K562 (cell line): Measurements from ENCODE around the gene RAD50. TPM values are rescaled to one million over a fixed set of nuclear protein-coding genes. Genes with fewer than 3 reads are reported as not detected.
A peak's percentile ranks its signal among the peaks of the same experiment; 100 is the strongest.

ENCODE experiments used
- ATAC-seq: fragments of 200-7000 bp; cut with Tn5 transposase; 3 replicates; pipeline ENCODE4 v1.9.1; 2020; ENCODE audit warnings: moderate library complexity
- BruUV-seq: library from RNA; stranded (reverse); fragments of 400-500 nt; replicated peaks from 2 replicates; lab custom pipeline; 2021; lab: Mats Ljungman, UMichigan
- CTCF ChIA-PET: fragments of 300-600 bp; formaldehyde crosslinking; extraction: SDS; loops from one replicate; lab custom pipeline; 2021; ENCODE audit warnings: low intra/inter-chr PET ratio; lab: Yijun Ruan, JAX
- POLR2A ChIA-PET: fragments of 300-600, 350-650 bp; sonication (Branson Sonifier 250); formaldehyde crosslinking; extraction: SDS; loops from one replicate; lab custom pipeline; 2021; ENCODE audit warnings: antibody characterized with exemption, inconsistent platforms; lab: Yijun Ruan, JAX
- DNase-seq, 4 experiments: peaks; one replicate each; pipeline versions ENCODE4 v3.0.0 to v3.0.0-alpha.2; 2011 to 2018; ENCODE audit warnings: low spot score in 3 of 4, mixed read lengths in 3 of 4; ENCODE audit errors: extremely low read depth in 1 of 4
- FAIRE-seq: peaks from 2 replicates; lab custom pipeline; 2011; peaks lifted over from hg19 to GRCh38; lab: Jason Lieb, UNC
- H2AFZ ChIP-seq: 2 replicates; pipeline ENCODE4 v1.6.0; 2011; ENCODE audit warnings: low read depth, low read length, control low read depth, inconsistent platforms
- H3K27ac ChIP-seq: fragments of 200-600 bp; 3 replicates; pipeline ENCODE4 v1.8.0; 2011; ENCODE audit warnings: low read depth, mild to moderate bottlenecking, control low read depth, inconsistent platforms, low read length, moderate library complexity, mixed read lengths; ENCODE audit errors: extremely low read depth
- H3K27me3 ChIP-seq, 2 experiments: fragments of 300-600 bp in 1 of 2; 2 replicates in 1 of 2; 3 replicates in 1 of 2; pipeline versions ENCODE4 v1.6.0 to v1.8.0; 2011; ENCODE audit warnings: inconsistent platforms in 2 of 2, low read length in 2 of 2, mild to moderate bottlenecking in 1 of 2, mixed read lengths in 1 of 2, moderate library complexity in 1 of 2; ENCODE audit not compliant: control insufficient read depth in 2 of 2, insufficient read depth in 2 of 2
- H3K36me3 ChIP-seq: fragments of 300-600 bp; 3 replicates; pipeline ENCODE4 v1.8.0; 2011; ENCODE audit warnings: mild to moderate bottlenecking, low read length, inconsistent platforms; ENCODE audit not compliant: control insufficient read depth, insufficient read depth
- H3K4me1 ChIP-seq, 2 experiments: fragments of 200-600 bp in 1 of 2; replicated peaks in 1 of 2; 2 replicates in 1 of 2; 3 replicates in 1 of 2; pipeline versions ENCODE4 v1.5.1 to v1.8.0; 2011; ENCODE audit warnings: inconsistent platforms in 2 of 2, low read length in 2 of 2, mild to moderate bottlenecking in 1 of 2, mixed read lengths in 1 of 2, moderate library complexity in 1 of 2; ENCODE audit not compliant: control insufficient read depth in 2 of 2, insufficient read depth in 2 of 2
- H3K4me2 ChIP-seq: 2 replicates; pipeline ENCODE4 v1.6.1; 2011; ENCODE audit warnings: low read length, control low read depth, inconsistent platforms, mixed read lengths; ENCODE audit not compliant: insufficient read depth
- H3K4me3 ChIP-seq: fragments of 200-600 bp; sonication (generic), shearing (Covaris generic); 2 replicates; pipeline ENCODE4 v1.5.1; 2016; ENCODE audit warnings: control low read depth, inconsistent platforms
- H3K79me2 ChIP-seq: fragments of 200-600 bp; 3 replicates; pipeline ENCODE4 v1.8.0; 2011; ENCODE audit warnings: low read length, inconsistent platforms; ENCODE audit not compliant: control insufficient read depth, insufficient read depth
- H3K9ac ChIP-seq, 2 experiments: 2 replicates each; pipeline versions ENCODE4 v1.6.0 to v1.6.1; 2011; ENCODE audit warnings: low read depth in 2 of 2, low read length in 2 of 2, control low read depth in 1 of 2, inconsistent platforms in 1 of 2, mild to moderate bottlenecking in 1 of 2, mixed read lengths in 1 of 2; ENCODE audit not compliant: insufficient read depth in 1 of 2
- H3K9me1 ChIP-seq: one replicate; pipeline ENCODE4 v1.6.0; 2011; ENCODE audit warnings: inconsistent platforms, mild to moderate bottlenecking, low read length, moderate library complexity; ENCODE audit not compliant: control insufficient read depth, insufficient read depth
- H3K9me3 ChIP-seq: replicated peaks from 2 replicates; pipeline ENCODE4 v1.5.1; 2011; ENCODE audit warnings: low read depth, low read length, inconsistent platforms; ENCODE audit not compliant: control insufficient read depth, insufficient read depth
- H4K20me1 ChIP-seq: replicated peaks from 2 replicates; pipeline ENCODE4 v1.6.1; 2011; ENCODE audit warnings: low read length, inconsistent platforms, mixed read lengths; ENCODE audit not compliant: control insufficient read depth, insufficient read depth
- MCM5 ChIP-seq: fragments of 450-650 bp; IDR thresholded peaks from 2 replicates; pipeline ENCODE4 v1.6.1; 2016; ENCODE audit warnings: low read depth
- RAD21 ChIP-seq, 2 experiments: fragments of 250-450 bp in 1 of 2; fragments of 450-650 bp in 1 of 2; sonication (Bioruptor Pico) in 1 of 2; formaldehyde crosslinking in 1 of 2; IDR thresholded peaks in 1 of 2; conservative IDR thresholded peaks in 1 of 2; 2 replicates each; pipeline versions ENCODE4 v1.4.0 to v1.8.0; 2020 to 2022; ENCODE audit warnings: mild to moderate bottlenecking in 2 of 2, moderate library complexity in 1 of 2
- WGBS: fragments of 100-300 bp; shearing (Covaris generic); methylation state at CpG from one replicate; pipeline ENCODE4 v1.1.6; 2016; ENCODE audit warnings: low coverage, mixed read lengths; ENCODE audit not compliant: insufficient coverage; ENCODE audit errors: missing lambda C conversion rate; 5-methylcytosine and 5-hydroxymethylcytosine counted together
- in situ Hi-C: fragments of 300-500 bp; cut with MboI; formaldehyde crosslinking; loops from 4 replicates; pipeline ENCODE4 v1.15.0; 2018; ENCODE audit warnings: inconsistent platforms, mixed read lengths
- intact Hi-C: fragments of 100-400 bp; cut with micrococcal nuclease; formaldehyde crosslinking; loops from 2 replicates; pipeline ENCODE4 v1.14.2; 2022
- polyA plus RNA-seq, 8 experiments: library from polyadenylated mRNA; depleted of rRNA in 4 of 8; stranded (reverse) in 5 of 8; unstranded in 3 of 8; fragments of >200 nt; fragmentation: Nextera tagmentation in 2 of 8; fragmentation: Illumina TruSeq in 1 of 8; extraction: Ambion mirVana in 2 of 8; extraction: Trizol in 1 of 8; gene quantifications; 2 replicates each; pipeline versions ENCODE4 v1.2.1 to v1.2.3, GENCODE V29; 2011 to 2014; ENCODE audit warnings: inconsistent platforms in 1 of 8, missing spikeins in 1 of 8
- total RNA-seq, 7 experiments: library from RNA; depleted of rRNA in 6 of 7; stranded (reverse); fragments of >200 nt in 6 of 7; fragmentation: Illumina TruSeq in 2 of 7; extraction: Trizol in 2 of 7; gene quantifications; 2 replicates each; pipeline versions ENCODE4 v1.2.1 to v1.2.3, GENCODE V29; 2011 to 2021; ENCODE audit warnings: low replicate concordance in 1 of 7
- TF ChIP-seq, protein P1 (sequence below), 3 experiments: IDR thresholded peaks in 2 of 3; conservative IDR thresholded peaks in 1 of 3; 2 replicates each; pipeline ENCODE4 v1.5.1; 2011 to 2012; ENCODE audit warnings: low read length in 3 of 3, mild to moderate bottlenecking in 3 of 3, control low read depth in 2 of 3, improper control_type of control experiment in 1 of 3, inconsistent platforms in 1 of 3, low read depth in 1 of 3, mixed read lengths in 1 of 3, moderate library complexity in 1 of 3; ENCODE audit not compliant: insufficient read depth in 2 of 3

Gene RAD50
- total and polyA plus RNA-seq, 9 of the 15 experiments (the other 6 are each of a cell fraction or from before 2014, with no cell fraction given) = 15.3 to 74.2 (median 44.1) TPM

DNA sequence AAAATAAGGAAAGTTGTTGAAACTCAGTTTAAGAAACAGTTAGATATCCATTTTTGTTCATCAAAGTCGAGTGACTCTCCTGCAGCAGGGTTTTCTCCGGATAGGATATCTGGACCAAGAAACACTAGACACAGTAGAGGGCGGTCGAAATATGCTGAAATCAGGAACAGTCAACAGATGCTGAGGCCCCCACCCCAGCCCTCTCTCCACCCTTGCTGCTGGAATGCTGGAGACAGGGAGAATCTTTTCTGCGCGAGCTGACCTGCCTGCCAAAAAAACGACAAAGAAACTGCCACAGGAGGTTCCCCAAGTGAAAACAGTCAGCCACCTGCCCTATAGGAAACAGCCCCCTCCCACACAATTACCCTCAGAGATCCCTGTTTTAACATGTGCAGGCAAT is 96.9 kb downstream of the RAD50 start:
- POLR2A ChIA-PET = no interaction called here
- H3K9me3 ChIP-seq = no peaks in the 10 kb centered on the region
- TF ChIP-seq RAD21 (CRISPR knock-in tag; conservative IDR thresholded peaks at IDR 0.05 in 1 of 2, IDR thresholded peaks at IDR 0.05 in 1 of 2) (peak in 1 of 2 experiments; percentile 31; a peak in 1 of 4 replicates), MCM5 (no peak)
- TF ChIP-seq, protein P1, sequence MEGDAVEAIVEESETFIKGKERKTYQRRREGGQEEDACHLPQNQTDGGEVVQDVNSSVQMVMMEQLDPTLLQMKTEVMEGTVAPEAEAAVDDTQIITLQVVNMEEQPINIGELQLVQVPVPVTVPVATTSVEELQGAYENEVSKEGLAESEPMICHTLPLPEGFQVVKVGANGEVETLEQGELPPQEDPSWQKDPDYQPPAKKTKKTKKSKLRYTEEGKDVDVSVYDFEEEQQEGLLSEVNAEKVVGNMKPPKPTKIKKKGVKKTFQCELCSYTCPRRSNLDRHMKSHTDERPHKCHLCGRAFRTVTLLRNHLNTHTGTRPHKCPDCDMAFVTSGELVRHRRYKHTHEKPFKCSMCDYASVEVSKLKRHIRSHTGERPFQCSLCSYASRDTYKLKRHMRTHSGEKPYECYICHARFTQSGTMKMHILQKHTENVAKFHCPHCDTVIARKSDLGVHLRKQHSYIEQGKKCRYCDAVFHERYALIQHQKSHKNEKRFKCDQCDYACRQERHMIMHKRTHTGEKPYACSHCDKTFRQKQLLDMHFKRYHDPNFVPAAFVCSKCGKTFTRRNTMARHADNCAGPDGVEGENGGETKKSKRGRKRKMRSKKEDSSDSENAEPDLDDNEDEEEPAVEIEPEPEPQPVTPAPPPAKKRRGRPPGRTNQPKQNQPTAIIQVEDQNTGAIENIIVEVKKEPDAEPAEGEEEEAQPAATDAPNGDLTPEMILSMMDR (IDR thresholded peaks at IDR 0.05 in 2 of 3, conservative IDR thresholded peaks at IDR 0.05 in 1 of 3; ENCODE audit: insufficient read depth in 2 of 3, low read depth in 1 of 3, low read length in 3 of 3) = 0 out of 6 replicates have a peak, but pooled peaks of 1 of the 3 experiments have one; percentile 17
- TF ChIP-seq, all 486 proteins: peak for 2
- Histone ChIP-seq H3K4me3 (no peak overlapping the region), H3K4me2 (no peak overlapping the region), H4K20me1 (no peaks in the 10 kb centered on the region), H3K36me3 (no peaks in the 10 kb centered on the region), H3K9me1 (no peaks in the 10 kb centered on the region), H3K27me3 (no peaks in the 10 kb centered on the region), H2AFZ (peak overlapping the region; percentile 32; the same call in 1 of the 2 replicates), H3K27ac (no peak overlapping the region), H3K9ac (no peak overlapping the region), H3K79me2 (no peaks in the 10 kb centered on the region), H3K4me1 (peaks cover 16 to 18% of the 10 kb centered on the region in 2 experiments; a peak in 4 of 5 replicates)
- ATAC-seq = peak; percentile 53; the same call in 2 of the 3 replicates
- CTCF ChIA-PET = no interaction called here
- BruUV-seq = no TSS peak
- intact Hi-C loops = loop anchor here (5.0 kb wide), 2 partner anchors 64 to 126 kb away; no protein-coding TSS in a partner anchor
- 42% methylated on average over 7 of the region's 7 CpGs for WGBS
- FAIRE-seq = no peak
- peak in 1 of 4 experiments; percentile 36 for DNase-seq
- in situ Hi-C loops = no loop called here
